GM12874 (cell line): ENCODE results near the gene BRCC3.
A peak's percentile ranks its signal among the peaks of the same experiment; 100 is the strongest.

Experiments used
- CTCF ChIP-seq: IDR thresholded peaks from 2 replicates; pipeline ENCODE4 v1.5.1; 2011; ENCODE audit warnings: low read depth, mild to moderate bottlenecking, control low read depth, low read length, moderate library complexity; ENCODE audit not compliant: insufficient read depth

Gene BRCC3

GRCh38 chrX:155086961-155087735 is 15.8 kb downstream of the BRCC3 start:
- no peak for TF ChIP-seq CTCF

- peak; percentile 43; the same call in 1 of the 2 replicates for TF ChIP-seq CTCF
Measured at GRCh38 chrX:155094468-155095061, 23.3 kb downstream of the BRCC3 start.

- TF ChIP-seq CTCF = no peak
Measured at GRCh38 chrX:155105919-155106318, 34.6 kb downstream of the BRCC3 start.

- no peak for TF ChIP-seq CTCF
Measured at GRCh38 chrX:155108427-155108826, 37.1 kb downstream of the BRCC3 start.

GRCh38 chrX:155112171-155112570 is 40.9 kb downstream of the BRCC3 start:
- TF ChIP-seq CTCF = no peak

GRCh38 chrX:155113097-155113496 is 41.8 kb downstream of the BRCC3 start:
- TF ChIP-seq CTCF = no peak

- TF ChIP-seq CTCF = no peak
Measured at GRCh38 chrX:155115174-155115819, 44.0 kb downstream of the BRCC3 start.
